GM21381 (cell line): ENCODE results near the gene USHBP1.
"Not testable (repeated sequence)": the region's sequence is repeated elsewhere in the genome, so short reads cannot be mapped to it uniquely, and the experiment has no call there.

ENCODE experiments used
- ATAC-seq: cut with Tn5 transposase; IDR thresholded peaks from one replicate; pipeline ENCODE4 v1.9.1; 2021; ENCODE audit warnings: mild to moderate bottlenecking, moderate library complexity; ENCODE audit not compliant: unreplicated experiment

The USHBP1 gene

DNA sequence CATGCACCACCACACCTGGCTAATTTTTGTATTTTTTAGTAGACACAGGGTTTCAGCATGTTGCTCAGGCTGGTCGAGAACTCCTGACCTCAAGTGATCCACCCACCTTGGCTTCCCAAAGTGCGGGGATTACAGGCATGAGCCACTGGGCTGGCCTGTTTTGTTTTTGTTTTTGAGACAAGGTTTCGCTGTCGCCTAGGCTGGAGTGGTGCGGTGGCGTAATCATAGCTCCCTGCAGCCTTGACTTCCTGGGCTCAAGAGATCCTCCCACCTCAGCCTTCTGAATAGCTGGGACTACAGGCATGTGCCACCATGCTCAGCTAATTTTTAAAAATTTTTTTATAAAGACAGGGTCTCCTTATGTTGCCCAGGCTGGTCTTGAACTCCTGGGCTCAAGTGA lies 31.0 kb upstream of the USHBP1 start:
- ATAC-seq, result not testable (repeated sequence)

DNA sequence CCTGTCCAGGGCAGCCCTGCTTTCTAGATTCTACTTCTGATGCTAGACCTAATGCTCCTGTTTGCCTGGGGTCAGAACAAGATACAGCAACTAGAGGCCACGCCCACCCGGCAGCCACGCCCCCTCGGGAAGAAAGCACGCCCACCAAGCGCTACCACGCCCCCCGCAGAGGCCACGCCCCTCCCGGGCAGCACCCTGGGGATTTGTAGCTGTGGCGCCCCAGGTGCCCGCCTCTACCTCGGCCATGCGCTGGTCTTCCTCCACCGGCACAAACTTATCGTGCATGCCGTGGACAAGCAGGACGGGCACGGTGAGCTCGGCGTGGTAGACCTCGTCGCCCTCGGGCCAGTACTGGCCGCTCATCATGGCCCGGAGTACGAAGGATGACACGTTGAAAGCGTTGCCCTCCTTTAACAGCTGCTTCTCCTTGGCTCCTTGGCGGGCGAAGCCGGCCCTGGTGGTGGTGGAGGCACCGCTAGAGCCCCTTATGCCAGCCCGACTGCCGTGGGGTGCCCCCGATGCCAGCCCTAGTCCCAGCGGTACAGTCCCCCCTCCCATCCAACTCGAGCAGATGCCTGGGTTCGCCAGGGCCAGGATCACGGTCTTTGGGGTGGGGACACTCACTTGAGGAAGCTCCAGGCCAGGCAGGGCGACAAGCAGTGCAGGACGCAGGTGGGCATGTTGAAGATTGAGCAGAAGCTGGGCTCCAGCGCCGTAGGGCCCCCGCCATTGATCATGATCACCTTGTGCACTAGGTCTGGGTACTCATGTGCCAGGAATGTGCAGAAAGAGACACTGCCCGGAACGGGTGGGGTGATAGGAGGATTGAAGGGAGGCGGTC lies 29.7 kb upstream of the USHBP1 start:
- ATAC-seq, result no peak

- ATAC-seq, result no peak
Measured at GRCh38 chr19:17293605-17294004, 29.1 kb upstream of the USHBP1 start.

- peak; percentile 85 for ATAC-seq
Measured at GRCh38 chr19:17292301-17293074, 27.9 kb upstream of the USHBP1 start.

GRCh38 chr19:17289489-17289888 lies 24.9 kb upstream of the USHBP1 start:
- no peak for ATAC-seq

GRCh38 chr19:17286752-17287151 lies 22.2 kb upstream of the USHBP1 start:
- no peak for ATAC-seq

DNA sequence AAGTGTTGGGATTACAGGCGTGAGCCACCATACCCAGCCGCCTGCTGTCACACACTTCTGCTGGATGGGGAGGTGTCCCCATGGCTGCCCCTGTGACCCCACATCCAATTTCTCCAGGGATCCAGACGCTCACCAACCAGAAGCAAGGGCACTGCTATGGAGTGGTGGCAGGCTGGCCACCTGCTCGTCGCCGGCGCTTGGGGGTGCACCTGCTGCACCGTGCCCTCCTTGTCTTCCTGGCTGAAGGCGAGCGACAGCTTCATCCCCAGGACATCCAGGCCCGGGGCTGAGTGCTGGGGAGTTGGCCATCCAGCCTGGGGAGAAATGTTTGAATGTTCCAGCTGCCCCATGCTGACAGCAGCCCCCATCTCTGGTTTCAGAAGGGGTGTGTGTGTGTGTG lies 21.7 kb upstream of the USHBP1 start:
- ATAC-seq, result no peak

DNA sequence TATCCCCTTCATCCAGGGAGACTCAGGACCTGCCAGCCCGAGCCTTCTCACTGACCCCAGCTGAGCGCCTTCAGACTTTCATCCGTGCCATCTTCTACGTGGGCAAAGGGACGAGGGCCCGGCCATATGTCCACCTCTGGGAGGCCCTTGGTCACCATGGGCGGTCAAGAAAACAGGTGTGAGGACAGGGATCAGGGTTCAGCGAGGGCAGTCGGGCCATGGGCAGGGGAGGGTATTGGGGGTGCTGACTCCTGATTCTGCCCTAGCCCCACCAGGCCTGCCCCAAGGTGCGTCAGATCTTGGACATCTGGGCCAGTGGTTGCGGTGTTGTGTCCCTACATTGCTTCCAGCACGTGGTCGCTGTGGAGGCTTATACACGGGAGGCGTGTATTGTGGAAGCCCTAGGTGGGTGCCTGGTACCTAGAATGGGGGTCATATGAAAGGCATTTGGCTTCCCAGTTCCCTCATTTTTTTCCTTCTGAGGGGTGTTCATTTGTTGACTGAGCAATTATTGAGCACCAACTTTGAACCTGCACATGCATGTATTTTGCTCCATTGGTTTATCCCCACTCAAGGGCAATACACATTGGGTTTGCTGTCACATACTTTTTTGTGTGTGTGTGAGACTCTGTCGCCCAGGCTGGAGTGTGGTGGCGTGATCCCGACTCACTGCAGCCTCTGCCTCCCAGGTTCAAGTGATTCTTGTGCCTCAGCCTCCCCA lies 21.0 kb upstream of the USHBP1 start:
- no peak for ATAC-seq

DNA sequence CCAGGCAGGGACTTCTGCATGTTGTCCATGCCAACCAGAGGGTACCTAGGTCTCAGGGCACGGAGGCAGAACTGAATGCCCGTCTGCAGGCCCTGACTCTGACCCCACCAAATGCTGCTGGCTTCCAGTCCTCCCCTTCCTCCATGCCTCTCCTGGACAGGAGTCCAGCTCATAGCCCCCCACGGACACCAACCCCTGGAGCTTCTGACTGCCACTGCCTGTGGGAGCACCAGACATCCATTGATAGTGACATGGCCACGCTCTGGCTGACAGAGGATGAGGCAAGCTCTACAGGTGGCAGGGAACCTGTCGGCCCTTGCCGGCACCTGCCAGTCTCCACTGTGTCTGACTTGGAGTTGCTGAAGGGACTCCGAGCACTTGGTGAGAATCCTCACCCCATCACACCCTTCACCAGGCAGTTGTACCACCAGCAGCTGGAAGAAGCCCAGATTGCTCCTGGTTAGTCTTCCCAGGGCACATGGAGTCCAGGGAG lies 19.0 kb upstream of the USHBP1 start:
- ATAC-seq, result no peak

DNA sequence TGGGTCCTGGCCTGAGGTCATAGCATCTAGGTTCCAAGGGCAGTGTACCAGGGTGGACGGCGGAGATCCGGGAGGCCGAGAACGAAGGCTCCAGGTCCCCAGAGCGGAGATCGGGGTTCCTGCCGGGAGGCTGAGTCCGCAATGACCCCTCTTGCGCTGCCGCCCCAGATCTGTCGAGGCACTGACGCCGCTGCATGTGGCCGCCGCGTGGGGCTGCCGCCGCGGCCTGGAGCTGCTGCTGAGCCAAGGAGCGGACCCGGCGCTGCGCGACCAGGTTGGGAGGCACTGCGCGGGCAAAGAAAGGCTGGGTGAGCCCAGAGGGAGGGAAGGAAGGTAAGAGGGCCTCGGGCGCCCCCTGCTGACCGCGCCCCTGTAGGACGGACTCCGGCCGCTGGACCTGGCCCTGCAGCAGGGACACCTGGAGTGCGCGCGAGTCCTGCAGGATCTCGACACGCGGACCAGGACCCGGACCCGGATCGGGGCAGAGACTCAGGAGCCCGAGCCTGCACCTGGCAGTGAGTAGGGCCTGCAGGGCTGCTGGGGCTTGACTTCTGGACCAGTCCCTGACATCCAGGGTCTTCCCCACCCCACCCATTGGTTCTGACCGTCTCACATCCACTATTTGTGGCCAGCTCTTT lies 18.1 kb upstream of the USHBP1 start:
- ATAC-seq, result no peak

DNA sequence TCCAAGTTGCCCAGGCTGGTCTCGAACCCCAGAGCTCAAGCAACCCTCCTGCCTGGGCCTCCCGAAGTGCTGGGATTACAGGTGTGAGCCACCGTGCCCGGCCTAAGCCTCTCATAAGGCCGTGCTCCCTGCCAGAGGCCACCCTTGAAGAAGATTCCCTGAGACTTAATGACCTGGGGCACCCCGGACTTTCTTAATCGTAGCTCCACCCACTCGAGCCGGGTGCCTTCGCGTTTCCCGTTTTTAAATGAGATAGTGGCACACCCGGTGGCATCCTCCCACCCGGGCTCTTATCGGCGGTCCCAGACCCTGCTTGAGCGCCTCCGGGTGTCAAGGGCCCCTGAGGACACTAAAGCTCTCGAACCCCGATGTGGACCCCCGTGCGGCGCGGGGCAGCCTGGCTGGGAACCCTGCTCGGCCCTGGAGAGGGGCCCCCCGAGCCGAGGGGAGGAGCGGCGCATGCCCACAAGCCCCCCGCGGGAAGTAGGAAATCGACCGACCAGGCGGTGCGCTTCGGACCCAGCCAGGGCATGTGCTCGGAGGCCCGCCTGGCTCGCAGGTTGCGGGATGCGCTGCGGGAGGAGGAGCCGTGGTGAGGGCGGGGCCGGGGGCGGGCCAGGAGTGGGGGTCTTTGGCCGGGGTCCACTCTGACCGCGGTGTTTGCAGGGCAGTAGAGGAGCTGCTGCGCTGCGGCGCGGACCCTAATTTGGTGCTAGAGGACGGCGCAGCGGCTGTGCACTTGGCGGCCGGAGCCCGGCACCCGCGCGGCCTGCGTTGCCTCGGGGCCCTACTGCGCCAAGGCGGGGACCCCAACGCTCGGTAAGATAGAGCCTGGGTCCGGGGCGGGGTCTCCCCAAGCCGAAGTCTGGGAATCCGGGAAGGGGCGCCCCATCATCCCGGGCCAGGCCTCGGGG lies 17.1 kb upstream of the USHBP1 start, which contains the start of gene ANKLE1:
ANKLE1 (plus strand) TSS at position 511 of the 914 bp plus-strand sequence; CDS start at position 531, 20 bp downstream.
- ATAC-seq, result no peak

DNA sequence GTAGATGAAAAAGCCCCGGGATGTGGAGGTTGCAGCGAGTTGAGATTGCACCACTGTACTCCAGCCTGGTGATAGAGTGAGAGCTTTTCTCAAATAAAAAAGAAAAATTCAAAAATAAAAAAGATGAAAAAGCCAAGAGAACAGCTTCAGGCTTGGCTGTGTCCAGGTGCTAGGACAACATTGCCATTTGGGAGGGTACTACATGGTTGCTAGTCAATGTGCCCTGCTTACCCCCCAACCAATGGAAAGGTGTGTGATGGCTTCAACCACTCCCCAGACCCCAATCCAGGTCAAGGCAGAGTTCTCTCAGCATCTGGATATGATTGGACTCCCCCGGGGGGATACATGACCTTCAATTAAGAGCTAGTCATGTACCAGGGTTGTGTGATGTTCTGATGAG lies 14.9 kb upstream of the USHBP1 start:
- ATAC-seq, result no peak

GRCh38 chr19:17275441-17276175 lies 11.1 kb upstream of the USHBP1 start:
- ATAC-seq, result no peak

DNA sequence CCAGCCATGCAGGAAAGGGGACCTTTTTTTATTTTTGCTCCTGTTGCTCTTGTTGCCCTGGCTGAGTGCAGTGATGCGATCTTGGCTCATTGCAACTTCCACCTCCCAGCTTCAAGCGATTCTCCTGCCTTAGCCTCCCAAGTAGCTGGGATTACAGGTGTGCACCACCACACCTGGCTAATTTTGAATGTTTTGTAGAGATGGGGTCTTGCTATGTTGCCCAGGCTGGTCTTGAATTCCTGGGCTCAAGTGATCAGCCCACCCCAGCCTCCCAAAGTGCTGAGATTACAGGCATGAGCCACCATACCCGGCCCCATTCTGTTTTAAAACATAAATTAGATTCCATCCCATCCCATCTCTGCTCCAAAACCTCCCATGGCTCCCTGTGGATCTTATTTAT lies 10.3 kb upstream of the USHBP1 start:
- ATAC-seq, result not testable (repeated sequence)

DNA sequence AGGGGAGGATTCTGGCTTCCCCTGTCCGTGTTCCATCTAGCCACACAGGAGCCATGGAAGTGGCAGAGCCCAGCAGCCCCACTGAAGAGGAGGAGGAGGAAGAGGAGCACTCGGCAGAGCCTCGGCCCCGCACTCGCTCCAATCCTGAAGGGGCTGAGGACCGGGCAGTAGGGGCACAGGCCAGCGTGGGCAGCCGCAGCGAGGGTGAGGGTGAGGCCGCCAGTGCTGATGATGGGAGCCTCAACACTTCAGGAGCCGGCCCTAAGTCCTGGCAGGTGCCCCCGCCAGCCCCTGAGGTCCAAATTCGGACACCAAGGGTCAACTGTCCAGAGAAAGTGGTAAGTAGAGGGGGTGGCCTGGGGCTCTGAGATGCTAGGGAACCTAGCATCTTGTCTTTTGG lies 4.2 kb upstream of the USHBP1 start:
- ATAC-seq, result no peak

- peak; percentile 89 for ATAC-seq
Measured at GRCh38 chr19:17266975-17267788, 2.6 kb upstream of the USHBP1 start, which contains the start of gene BABAM1. BABAM1 (plus strand) TSS chr19:17267443; CDS start chr19:17268807, 1,364 bp downstream.

GRCh38 chr19:17266589-17266974 lies 2.0 kb upstream of the USHBP1 start:
- peak; percentile 9 for ATAC-seq

GRCh38 chr19:17266026-17266425 lies 1.5 kb upstream of the USHBP1 start:
- no peak for ATAC-seq
